ENCODE measurements around the gene BCORL1.

BCORL1 gene

GRCh38 chrX:129961180-129962083 lies 21.0 kb upstream of the BCORL1 start:
- H3K4me3 ChIP-seq (replicated peaks in 1 of 2; ENCODE audit: low read depth in 2 of 2, low read length in 2 of 2) = no peak overlapping the region
- TF ChIP-seq CTCF (IDR thresholded peaks at IDR 0.05; ENCODE audit: low read depth, low read length) = no peak
- no peak for DNase-seq (ENCODE audit: low read depth in 2 of 2)

- TF ChIP-seq CTCF (IDR thresholded peaks at IDR 0.05; ENCODE audit: low read depth, low read length) = no peak
- no peak for DNase-seq (ENCODE audit: low read depth in 2 of 2)
- no peak overlapping the region for H3K4me3 ChIP-seq (replicated peaks in 1 of 2; ENCODE audit: low read depth in 2 of 2, low read length in 2 of 2)
Measured at GRCh38 chrX:129963729-129964128, 18.7 kb upstream of the BCORL1 start.

- H3K4me3 ChIP-seq (replicated peaks in 1 of 2; ENCODE audit: low read depth in 2 of 2, low read length in 2 of 2) = no peak overlapping the region
- no peak for DNase-seq (ENCODE audit: low read depth in 2 of 2)
- no peak for TF ChIP-seq CTCF (IDR thresholded peaks at IDR 0.05; ENCODE audit: low read depth, low read length)
Measured at GRCh38 chrX:129965166-129965565, 17.3 kb upstream of the BCORL1 start.

- H3K4me3 ChIP-seq (replicated peaks in 1 of 2; ENCODE audit: low read depth in 2 of 2, low read length in 2 of 2) = no peak overlapping the region
- DNase-seq (ENCODE audit: low read depth in 2 of 2) = no peak
- no peak for TF ChIP-seq CTCF (IDR thresholded peaks at IDR 0.05; ENCODE audit: low read depth, low read length)
Measured at GRCh38 chrX:129968968-129969367, 13.5 kb upstream of the BCORL1 start.

- no peak for TF ChIP-seq CTCF (IDR thresholded peaks at IDR 0.05; ENCODE audit: low read depth, low read length)
- no peak for DNase-seq (ENCODE audit: low read depth in 2 of 2)
- H3K4me3 ChIP-seq (replicated peaks in 1 of 2; ENCODE audit: low read depth in 2 of 2, low read length in 2 of 2) = no peak overlapping the region
Measured at GRCh38 chrX:129976441-129976840, 6.0 kb upstream of the BCORL1 start.

- TF ChIP-seq CTCF (IDR thresholded peaks at IDR 0.05; ENCODE audit: low read depth, low read length) = no peak
Measured at GRCh38 chrX:129979207-129979920, 3.1 kb upstream of the BCORL1 start.

More at GRCh38 chrX:129979207-129979920, 3.1 kb upstream of the BCORL1 start:
- DNase-seq (ENCODE audit: low read depth in 2 of 2) = no peak
- H3K4me3 ChIP-seq (replicated peaks in 1 of 2; ENCODE audit: low read depth in 2 of 2, low read length in 2 of 2) = no peak overlapping the region
